Astrocyte of the spinal cord (primary cell): ENCODE results near the gene MYO1G.

Source experiments
- DNase-seq: peaks from one replicate; pipeline ENCODE4 v3.0.0; 2011; ENCODE audit warnings: low read depth, low spot score
- H3K4me3 ChIP-seq: 2 replicates; pipeline ENCODE4 v1.5.1; 2011; ENCODE audit warnings: low read depth, mild to moderate bottlenecking, low read length, moderate library complexity
- in situ Hi-C: cut with HindIII; loops from 2 replicates; pipeline ENCODE4 v1.10.0; 2017; ENCODE audit warnings: low sequenced_read_pairs
- TF ChIP-seq, protein P1 (sequence below): IDR thresholded peaks from 2 replicates; pipeline ENCODE4 v1.5.1; 2012; ENCODE audit warnings: low read depth, mild to moderate bottlenecking, low read length, inconsistent platforms

The MYO1G gene

DNA sequence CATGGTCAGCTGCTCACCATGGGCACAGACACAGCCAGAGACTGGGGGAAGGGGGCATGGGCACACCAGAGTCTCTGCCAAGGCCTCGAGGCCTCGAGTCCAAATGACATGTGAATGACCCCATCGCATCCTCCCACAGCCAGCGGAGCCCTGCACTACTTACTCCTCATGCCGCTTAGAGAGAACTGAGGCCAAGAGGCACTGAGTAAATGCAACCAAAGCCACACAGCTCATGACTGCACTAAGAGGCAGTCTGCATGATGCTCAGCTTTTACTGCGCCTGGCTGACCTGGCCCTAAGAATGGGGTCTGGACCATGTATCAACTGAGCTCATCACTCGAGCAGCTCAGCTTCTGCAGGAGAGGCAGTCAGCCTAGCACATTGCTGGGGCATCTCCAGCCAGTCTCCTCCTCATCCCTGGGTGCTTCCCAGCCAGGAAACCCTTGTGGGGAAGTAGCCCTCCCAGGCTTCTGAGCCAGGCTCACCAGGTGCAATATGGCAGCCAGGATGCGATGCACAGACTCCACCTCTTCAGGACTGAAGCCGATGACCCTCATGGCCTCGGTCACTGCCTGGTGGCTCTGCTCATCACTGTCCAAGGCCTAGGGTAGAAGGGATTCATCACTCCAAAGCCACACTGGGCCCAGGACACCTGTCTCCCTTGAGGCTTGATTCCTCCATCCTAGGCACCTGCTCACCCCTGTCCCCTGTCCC is 7.5 kb downstream of the MYO1G start:
- in situ Hi-C loops, result no loop called here
- H3K4me3 ChIP-seq, result no peak overlapping the region
- DNase-seq, result no peak
- TF ChIP-seq, protein P1, sequence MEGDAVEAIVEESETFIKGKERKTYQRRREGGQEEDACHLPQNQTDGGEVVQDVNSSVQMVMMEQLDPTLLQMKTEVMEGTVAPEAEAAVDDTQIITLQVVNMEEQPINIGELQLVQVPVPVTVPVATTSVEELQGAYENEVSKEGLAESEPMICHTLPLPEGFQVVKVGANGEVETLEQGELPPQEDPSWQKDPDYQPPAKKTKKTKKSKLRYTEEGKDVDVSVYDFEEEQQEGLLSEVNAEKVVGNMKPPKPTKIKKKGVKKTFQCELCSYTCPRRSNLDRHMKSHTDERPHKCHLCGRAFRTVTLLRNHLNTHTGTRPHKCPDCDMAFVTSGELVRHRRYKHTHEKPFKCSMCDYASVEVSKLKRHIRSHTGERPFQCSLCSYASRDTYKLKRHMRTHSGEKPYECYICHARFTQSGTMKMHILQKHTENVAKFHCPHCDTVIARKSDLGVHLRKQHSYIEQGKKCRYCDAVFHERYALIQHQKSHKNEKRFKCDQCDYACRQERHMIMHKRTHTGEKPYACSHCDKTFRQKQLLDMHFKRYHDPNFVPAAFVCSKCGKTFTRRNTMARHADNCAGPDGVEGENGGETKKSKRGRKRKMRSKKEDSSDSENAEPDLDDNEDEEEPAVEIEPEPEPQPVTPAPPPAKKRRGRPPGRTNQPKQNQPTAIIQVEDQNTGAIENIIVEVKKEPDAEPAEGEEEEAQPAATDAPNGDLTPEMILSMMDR, result no peak

DNA sequence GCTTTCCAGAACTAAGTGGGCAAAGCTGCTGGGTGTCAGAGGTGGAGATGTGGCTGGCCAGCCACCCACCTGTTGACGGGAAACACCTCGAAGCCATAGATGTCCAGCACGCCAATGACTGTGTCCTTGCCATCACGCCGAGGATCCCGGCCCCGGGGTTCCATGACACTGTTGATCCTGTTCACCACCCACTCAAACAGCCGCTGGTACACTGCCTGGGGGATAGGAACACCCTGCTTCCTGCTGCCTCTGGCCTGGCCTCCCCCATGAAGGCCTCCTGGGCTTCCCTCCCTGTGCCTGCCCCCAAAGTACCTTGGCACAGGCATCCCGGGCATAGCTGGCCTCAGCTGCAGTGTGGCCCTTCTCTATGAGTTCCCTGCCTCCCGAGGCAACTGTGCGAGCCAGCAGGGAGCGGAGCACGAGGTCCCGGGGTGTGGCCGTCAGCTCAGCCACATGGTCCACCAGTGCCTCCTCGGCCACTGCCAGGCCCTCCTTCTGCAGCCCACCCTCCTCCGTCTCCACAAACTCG is 8.2 kb downstream of the MYO1G start:
- no peak overlapping the region for H3K4me3 ChIP-seq
- TF ChIP-seq, protein P1, result no peak
- in situ Hi-C loops, result no loop called here

GRCh38 chr7:44969701-44970522 is 8.9 kb downstream of the MYO1G start:
- TF ChIP-seq, protein P1, result no peak
- H3K4me3 ChIP-seq, result no peak overlapping the region
- in situ Hi-C loops, result no loop called here

More for the DNA sequence above, 8.2 kb downstream of the MYO1G start:
- DNase-seq, result no peak

GRCh38 chr7:44969049-44969700 is 9.6 kb downstream of the MYO1G start:
- no peak overlapping the region for H3K4me3 ChIP-seq
- in situ Hi-C loops, result no loop called here
- DNase-seq, result no peak
- TF ChIP-seq, protein P1, result no peak

More at GRCh38 chr7:44969701-44970522, 8.9 kb downstream of the MYO1G start:
- DNase-seq, result no peak

DNA sequence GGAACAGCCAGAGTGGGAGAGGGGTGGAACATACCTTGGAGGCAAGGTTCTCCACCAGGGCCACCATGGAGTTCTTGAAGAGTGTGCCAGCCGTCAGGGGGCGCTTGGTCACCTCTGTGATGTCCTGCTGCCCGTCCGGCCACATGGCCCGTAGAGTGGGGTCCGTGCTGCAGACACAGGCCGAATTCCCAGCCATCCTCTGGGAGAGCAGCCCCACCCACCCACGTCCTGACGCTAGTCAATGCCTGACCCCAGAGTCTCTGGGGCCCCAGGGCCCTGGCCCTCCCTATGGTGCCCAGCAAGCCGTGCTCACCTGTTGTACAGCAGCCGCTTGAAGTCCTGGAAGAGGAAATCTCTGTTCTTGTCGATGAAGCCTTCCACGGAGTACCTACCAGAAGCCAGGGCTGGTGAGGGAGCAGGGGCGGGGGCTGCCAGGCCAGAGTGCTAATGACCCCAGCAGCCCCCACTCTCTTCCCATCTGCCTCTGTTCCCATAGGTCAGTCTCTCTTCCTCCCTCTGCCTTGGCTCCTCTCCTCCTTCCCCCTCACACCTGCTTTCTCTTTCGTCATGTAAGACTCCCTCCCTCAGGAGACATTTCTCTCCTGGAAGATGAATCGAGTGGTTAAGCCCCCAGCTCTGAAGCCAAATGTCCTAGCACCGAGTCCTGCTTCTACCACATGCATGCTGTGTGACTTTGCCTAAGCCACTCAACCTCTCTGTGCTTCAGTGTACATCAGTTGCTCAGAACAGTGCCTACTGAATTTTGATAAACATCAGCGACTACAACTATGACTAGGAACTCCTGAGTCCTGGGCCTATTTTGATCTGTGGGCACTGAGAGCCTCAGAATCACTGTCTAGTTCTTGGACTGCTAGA is 11.0 kb downstream of the MYO1G start:
- TF ChIP-seq, protein P1, result peak; percentile 21
- in situ Hi-C loops, result no loop called here
- no peak overlapping the region for H3K4me3 ChIP-seq
- DNase-seq, result no peak
